ENCODE data around the gene FLOT1.
"Not testable (repeated sequence)": the region's sequence is repeated elsewhere in the genome, so short reads cannot be mapped to it uniquely, and the experiment has no call there.

The FLOT1 gene

GRCh38 chr6:30721198-30722024 lies 21.1 kb downstream of the FLOT1 start:
- no peak for DNase-seq

GRCh38 chr6:30720738-30721197 lies 21.7 kb downstream of the FLOT1 start:
- no peak for DNase-seq

- DNase-seq, result peak; percentile 30
Measured at GRCh38 chr6:30719791-30720737, 22.4 kb downstream of the FLOT1 start, which contains the start of gene TUBB. TSS of gene TUBB (plus strand) at chr6:30720352. CDS start at chr6:30720507, 155 bp downstream.

- DNase-seq, result no peak
Measured at GRCh38 chr6:30719356-30719755, 23.1 kb downstream of the FLOT1 start.

GRCh38 chr6:30717845-30718720 lies 24.4 kb downstream of the FLOT1 start:
- not testable (repeated sequence) for DNase-seq

GRCh38 chr6:30717129-30717844 lies 25.2 kb downstream of the FLOT1 start, which contains the start of gene MDC1:
TSS of gene MDC1 (minus strand) at chr6:30717281. CDS start at chr6:30715175, 2,106 bp downstream.
- peak; percentile 70 for DNase-seq

GRCh38 chr6:30716879-30717128 lies 25.7 kb downstream of the FLOT1 start:
- DNase-seq, result no peak

- no peak for DNase-seq
Measured at GRCh38 chr6:30714263-30714662, 28.2 kb downstream of the FLOT1 start.

- DNase-seq, result no peak
Measured at GRCh38 chr6:30712441-30712945, 30.0 kb downstream of the FLOT1 start.

GRCh38 chr6:30711758-30712380 lies 30.6 kb downstream of the FLOT1 start:
- no peak for DNase-seq

- DNase-seq, result no peak
Measured at GRCh38 chr6:30709101-30709868, 33.2 kb downstream of the FLOT1 start.

- no peak for DNase-seq
Measured at GRCh38 chr6:30707281-30707850, 35.1 kb downstream of the FLOT1 start.

GRCh38 chr6:30705620-30706019 lies 36.9 kb downstream of the FLOT1 start:
- DNase-seq, result no peak

GRCh38 chr6:30703821-30704220 lies 38.7 kb downstream of the FLOT1 start:
- DNase-seq, result no peak

GRCh38 chr6:30703011-30703410 lies 39.5 kb downstream of the FLOT1 start:
- no peak for DNase-seq

- DNase-seq, result no peak
Measured at GRCh38 chr6:30700340-30700739, 42.1 kb downstream of the FLOT1 start.

- no peak for DNase-seq
Measured at GRCh38 chr6:30696432-30696831, 46.1 kb downstream of the FLOT1 start.

GRCh38 chr6:30691208-30691847 lies 51.2 kb downstream of the FLOT1 start:
- DNase-seq, result no peak

- peak; percentile 38 for DNase-seq
Measured at GRCh38 chr6:30690403-30691207, 51.9 kb downstream of the FLOT1 start, which contains the start of gene NRM. TSS of gene NRM (minus strand) at chr6:30690984. CDS start at chr6:30690974, 10 bp downstream.

Measured in cortex of kidney (tissue), 1 donor.